Measurements from ENCODE around the gene METTL24.

- TF ChIP-seq CTCF (IDR thresholded peaks at IDR 0.05) (no peak), POLR2A (IDR thresholded peaks at IDR 0.05) (no peak)
Measured at GRCh38 chr6:110284855-110285254, 73.3 kb downstream of the METTL24 start.
